ENCODE results near the gene SLC35F3.

SLC35F3 gene

GRCh38 chr1:234270093-234270492 is 365.6 kb downstream of the SLC35F3 start:
- TF ChIP-seq CTCF (IDR thresholded peaks at IDR 0.05; ENCODE audit: insufficient read depth, low read length, poor library complexity, severe bottlenecking) (no peak), EZH2phosphoT487 (conservative IDR thresholded peaks at IDR 0.05; ENCODE audit: low read length) (no peak)
- Histone ChIP-seq H3K27ac (ENCODE audit: low read depth, low read length) (no peak overlapping the region), H3K79me2 (ENCODE audit: insufficient read depth, low read length) (no peaks in the 10 kb centered on the region), H3F3A (ENCODE audit: insufficient read depth) (no peaks in the 10 kb centered on the region), H3K4me2 (ENCODE audit: low read depth, low read length, poor library complexity, severe bottlenecking) (no peak overlapping the region), H4K20me1 (ENCODE audit: low read depth, low read length) (no peaks in the 10 kb centered on the region), H3K9ac (ENCODE audit: low read length) (no peak overlapping the region), H3K4me3 (ENCODE audit: insufficient read depth, low read length, poor library complexity, severe bottlenecking) (no peak overlapping the region), H3K36me3 (ENCODE audit: low read length) (no peaks in the 10 kb centered on the region), H3K9me3 (ENCODE audit: insufficient read depth, low read length) (no peaks in the 10 kb centered on the region), H3K27me3 (ENCODE audit: low read length) (no peaks in the 10 kb centered on the region), H3K9me2 (replicated peaks; ENCODE audit: insufficient read depth, low read length) (no peaks in the 10 kb centered on the region), H2AFZ (ENCODE audit: low read depth, low read length, severe bottlenecking) (no peak overlapping the region)

GRCh38 chr1:234270581-234271242 is 366.2 kb downstream of the SLC35F3 start:
- TF ChIP-seq EZH2phosphoT487 (conservative IDR thresholded peaks at IDR 0.05; ENCODE audit: low read length) = no peak
- no peak for TF ChIP-seq CTCF (IDR thresholded peaks at IDR 0.05; ENCODE audit: insufficient read depth, low read length, poor library complexity, severe bottlenecking)
- no peak overlapping the region for H3K27ac ChIP-seq (ENCODE audit: low read depth, low read length)
- no peaks in the 10 kb centered on the region for H3K9me3 ChIP-seq (ENCODE audit: insufficient read depth, low read length)
- no peaks in the 10 kb centered on the region for H3K36me3 ChIP-seq (ENCODE audit: low read length)
- H3K9ac ChIP-seq (ENCODE audit: low read length) = no peak overlapping the region
- H2AFZ ChIP-seq (ENCODE audit: low read depth, low read length, severe bottlenecking) = no peak overlapping the region
- H4K20me1 ChIP-seq (ENCODE audit: low read depth, low read length) = no peaks in the 10 kb centered on the region
- H3K4me2 ChIP-seq (ENCODE audit: low read depth, low read length, poor library complexity, severe bottlenecking) = no peak overlapping the region
- no peak overlapping the region for H3K4me3 ChIP-seq (ENCODE audit: insufficient read depth, low read length, poor library complexity, severe bottlenecking)
- no peaks in the 10 kb centered on the region for H3F3A ChIP-seq (ENCODE audit: insufficient read depth)
- H3K9me2 ChIP-seq (replicated peaks; ENCODE audit: insufficient read depth, low read length) = no peaks in the 10 kb centered on the region
- H3K27me3 ChIP-seq (ENCODE audit: low read length) = no peaks in the 10 kb centered on the region
- H3K79me2 ChIP-seq (ENCODE audit: insufficient read depth, low read length) = no peaks in the 10 kb centered on the region

GRCh38 chr1:234271243-234271606 is 366.7 kb downstream of the SLC35F3 start:
- Histone ChIP-seq H3K4me2 (ENCODE audit: low read depth, low read length, poor library complexity, severe bottlenecking) (no peak overlapping the region), H3K9me3 (ENCODE audit: insufficient read depth, low read length) (no peaks in the 10 kb centered on the region), H3K9ac (ENCODE audit: low read length) (no peak overlapping the region), H2AFZ (ENCODE audit: low read depth, low read length, severe bottlenecking) (no peak overlapping the region), H3K9me2 (replicated peaks; ENCODE audit: insufficient read depth, low read length) (no peaks in the 10 kb centered on the region), H4K20me1 (ENCODE audit: low read depth, low read length) (no peaks in the 10 kb centered on the region), H3F3A (ENCODE audit: insufficient read depth) (no peaks in the 10 kb centered on the region), H3K4me3 (ENCODE audit: insufficient read depth, low read length, poor library complexity, severe bottlenecking) (no peak overlapping the region), H3K79me2 (ENCODE audit: insufficient read depth, low read length) (no peaks in the 10 kb centered on the region), H3K36me3 (ENCODE audit: low read length) (no peaks in the 10 kb centered on the region), H3K27ac (ENCODE audit: low read depth, low read length) (no peak overlapping the region), H3K27me3 (ENCODE audit: low read length) (no peaks in the 10 kb centered on the region)
- TF ChIP-seq CTCF (IDR thresholded peaks at IDR 0.05; ENCODE audit: insufficient read depth, low read length, poor library complexity, severe bottlenecking) (no peak), EZH2phosphoT487 (conservative IDR thresholded peaks at IDR 0.05; ENCODE audit: low read length) (no peak)
